GM23338 (cell line): ENCODE results near the gene GCNT2. TPM values are rescaled to one million over a fixed set of nuclear protein-coding genes. Genes with fewer than 3 reads are reported as not detected.

Source experiments
- ATAC-seq: fragments of 200-7000 bp; cut with Tn5 transposase; 3 replicates; pipeline ENCODE4 v1.9.1; 2020
- DNase-seq: peaks from one replicate; pipeline ENCODE4 v3.0.0-alpha.2; 2015; ENCODE audit warnings: low spot score
- H2AFZ ChIP-seq: fragments of 200-600 bp; sonication (generic); 2 replicates; pipeline ENCODE4 v1.8.0; 2016; ENCODE audit warnings: antibody characterized with exemption, mild to moderate bottlenecking, moderate library complexity
- H3F3A ChIP-seq: fragments of 200-600 bp; sonication (generic); replicated peaks from 2 replicates; pipeline ENCODE4 v1.8.0; 2017; ENCODE audit warnings: antibody characterized with exemption, mixed run types, low read depth
- H3K27ac ChIP-seq: fragments of 200-600 bp; sonication (generic); 2 replicates; pipeline ENCODE4 v1.6.1; 2016; ENCODE audit warnings: low read depth
- H3K27me3 ChIP-seq: fragments of 200-600 bp; sonication (generic); 2 replicates; pipeline ENCODE4 v1.8.0; 2016; ENCODE audit warnings: mild to moderate bottlenecking, mixed run types, moderate library complexity; ENCODE audit not compliant: insufficient read depth
- H3K36me3 ChIP-seq: fragments of 200-600 bp; sonication (generic); 2 replicates; pipeline ENCODE4 v1.8.0; 2016; ENCODE audit warnings: mild to moderate bottlenecking; ENCODE audit not compliant: insufficient read depth
- H3K4me1 ChIP-seq: fragments of 200-600 bp; sonication (generic); 2 replicates; pipeline ENCODE4 v1.8.0; 2016; ENCODE audit warnings: mild to moderate bottlenecking, moderate library complexity; ENCODE audit not compliant: insufficient read depth
- H3K4me2 ChIP-seq: fragments of 200-600 bp; sonication (generic); 2 replicates; pipeline ENCODE4 v1.7.1; 2017; ENCODE audit warnings: mixed run types
- H3K4me3 ChIP-seq: fragments of 200-600 bp; sonication (generic); 2 replicates; pipeline ENCODE4 v1.6.1; 2016; ENCODE audit warnings: mixed run types
- H3K79me2 ChIP-seq: fragments of 200-600 bp; sonication (generic); replicated peaks from 2 replicates; pipeline ENCODE4 v1.8.0; 2017; ENCODE audit warnings: mild to moderate bottlenecking; ENCODE audit not compliant: insufficient read depth
- H3K9me2 ChIP-seq: fragments of 200-600 bp; sonication (generic); 2 replicates; pipeline ENCODE4 v1.8.0; 2017; ENCODE audit not compliant: insufficient read depth
- H4K20me1 ChIP-seq: fragments of 200-600 bp; sonication (generic); replicated peaks from 2 replicates; pipeline ENCODE4 v1.8.0; 2017; ENCODE audit warnings: mild to moderate bottlenecking; ENCODE audit not compliant: insufficient read depth
- H3K27ac Mint-ChIP-seq: 2 replicates; pipeline ENCODE4 v1.8.0; 2020; ENCODE audit warnings: inconsistent platforms, mild to moderate bottlenecking, moderate library complexity, mixed read lengths
- H3K27me3 Mint-ChIP-seq: 3 replicates; pipeline ENCODE4 v1.8.0; 2022; ENCODE audit warnings: low read depth, mild to moderate bottlenecking, moderate library complexity, mixed read lengths, inconsistent platforms; ENCODE audit not compliant: insufficient read depth, poor library complexity
- H3K36me3 Mint-ChIP-seq: 3 replicates; pipeline ENCODE4 v1.8.0; 2021; ENCODE audit warnings: low read depth, mild to moderate bottlenecking, inconsistent platforms, moderate library complexity, mixed read lengths
- H3K4me1 Mint-ChIP-seq: 3 replicates; pipeline ENCODE4 v1.8.0; 2020; ENCODE audit warnings: mild to moderate bottlenecking, inconsistent platforms, mixed read lengths
- H3K4me3 Mint-ChIP-seq: 3 replicates; pipeline ENCODE4 v1.8.0; 2021; ENCODE audit warnings: moderate library complexity, mild to moderate bottlenecking, inconsistent platforms, mixed read lengths
- H3K9me3 Mint-ChIP-seq: 3 replicates; pipeline ENCODE4 v1.8.0; 2020; ENCODE audit warnings: moderate library complexity, mild to moderate bottlenecking, inconsistent platforms, mixed read lengths
- STAT1 ChIP-seq: IDR thresholded peaks from one replicate; pipeline ENCODE4 v1.6.1; 2016; ENCODE audit warnings: antibody characterized with exemption; ENCODE audit not compliant: unreplicated experiment
- polyA plus RNA-seq: library from polyadenylated mRNA; unstranded; fragments of >200 nt; fragmentation: Nextera tagmentation; extraction: Ambion mirVana; gene quantifications from 2 replicates; pipeline ENCODE4 v1.2.1, GENCODE V29; 2016
- total RNA-seq: library from RNA; depleted of rRNA; stranded (reverse); fragments of >200 nt; shearing (Covaris generic); gene quantifications from 2 replicates; pipeline ENCODE4 v1.2.3, GENCODE V29; 2014
- TF ChIP-seq, protein P1 (sequence below): fragments of 250-450 bp; sonication (Bioruptor Pico); IDR thresholded peaks from 2 replicates; pipeline ENCODE4 v1.5.0; 2020; ENCODE audit warnings: mild to moderate bottlenecking, moderate library complexity
- TF ChIP-seq, protein P2 (sequence below), 2 experiments: fragments of 200-600 bp in 1 of 2; sonication (generic) in 1 of 2; conservative IDR thresholded peaks; 2 replicates each; pipeline versions ENCODE4 v1.5.1 to v1.6.1; 2016 to 2017; ENCODE audit warnings: antibody characterized with exemption in 2 of 2, low read depth in 2 of 2, mild to moderate bottlenecking in 2 of 2, moderate library complexity in 1 of 2

Gene GCNT2
- total and polyA plus RNA-seq, 2 experiments from 2014 or later, result 28.3 to 137 TPM

- TF ChIP-seq, protein P1, sequence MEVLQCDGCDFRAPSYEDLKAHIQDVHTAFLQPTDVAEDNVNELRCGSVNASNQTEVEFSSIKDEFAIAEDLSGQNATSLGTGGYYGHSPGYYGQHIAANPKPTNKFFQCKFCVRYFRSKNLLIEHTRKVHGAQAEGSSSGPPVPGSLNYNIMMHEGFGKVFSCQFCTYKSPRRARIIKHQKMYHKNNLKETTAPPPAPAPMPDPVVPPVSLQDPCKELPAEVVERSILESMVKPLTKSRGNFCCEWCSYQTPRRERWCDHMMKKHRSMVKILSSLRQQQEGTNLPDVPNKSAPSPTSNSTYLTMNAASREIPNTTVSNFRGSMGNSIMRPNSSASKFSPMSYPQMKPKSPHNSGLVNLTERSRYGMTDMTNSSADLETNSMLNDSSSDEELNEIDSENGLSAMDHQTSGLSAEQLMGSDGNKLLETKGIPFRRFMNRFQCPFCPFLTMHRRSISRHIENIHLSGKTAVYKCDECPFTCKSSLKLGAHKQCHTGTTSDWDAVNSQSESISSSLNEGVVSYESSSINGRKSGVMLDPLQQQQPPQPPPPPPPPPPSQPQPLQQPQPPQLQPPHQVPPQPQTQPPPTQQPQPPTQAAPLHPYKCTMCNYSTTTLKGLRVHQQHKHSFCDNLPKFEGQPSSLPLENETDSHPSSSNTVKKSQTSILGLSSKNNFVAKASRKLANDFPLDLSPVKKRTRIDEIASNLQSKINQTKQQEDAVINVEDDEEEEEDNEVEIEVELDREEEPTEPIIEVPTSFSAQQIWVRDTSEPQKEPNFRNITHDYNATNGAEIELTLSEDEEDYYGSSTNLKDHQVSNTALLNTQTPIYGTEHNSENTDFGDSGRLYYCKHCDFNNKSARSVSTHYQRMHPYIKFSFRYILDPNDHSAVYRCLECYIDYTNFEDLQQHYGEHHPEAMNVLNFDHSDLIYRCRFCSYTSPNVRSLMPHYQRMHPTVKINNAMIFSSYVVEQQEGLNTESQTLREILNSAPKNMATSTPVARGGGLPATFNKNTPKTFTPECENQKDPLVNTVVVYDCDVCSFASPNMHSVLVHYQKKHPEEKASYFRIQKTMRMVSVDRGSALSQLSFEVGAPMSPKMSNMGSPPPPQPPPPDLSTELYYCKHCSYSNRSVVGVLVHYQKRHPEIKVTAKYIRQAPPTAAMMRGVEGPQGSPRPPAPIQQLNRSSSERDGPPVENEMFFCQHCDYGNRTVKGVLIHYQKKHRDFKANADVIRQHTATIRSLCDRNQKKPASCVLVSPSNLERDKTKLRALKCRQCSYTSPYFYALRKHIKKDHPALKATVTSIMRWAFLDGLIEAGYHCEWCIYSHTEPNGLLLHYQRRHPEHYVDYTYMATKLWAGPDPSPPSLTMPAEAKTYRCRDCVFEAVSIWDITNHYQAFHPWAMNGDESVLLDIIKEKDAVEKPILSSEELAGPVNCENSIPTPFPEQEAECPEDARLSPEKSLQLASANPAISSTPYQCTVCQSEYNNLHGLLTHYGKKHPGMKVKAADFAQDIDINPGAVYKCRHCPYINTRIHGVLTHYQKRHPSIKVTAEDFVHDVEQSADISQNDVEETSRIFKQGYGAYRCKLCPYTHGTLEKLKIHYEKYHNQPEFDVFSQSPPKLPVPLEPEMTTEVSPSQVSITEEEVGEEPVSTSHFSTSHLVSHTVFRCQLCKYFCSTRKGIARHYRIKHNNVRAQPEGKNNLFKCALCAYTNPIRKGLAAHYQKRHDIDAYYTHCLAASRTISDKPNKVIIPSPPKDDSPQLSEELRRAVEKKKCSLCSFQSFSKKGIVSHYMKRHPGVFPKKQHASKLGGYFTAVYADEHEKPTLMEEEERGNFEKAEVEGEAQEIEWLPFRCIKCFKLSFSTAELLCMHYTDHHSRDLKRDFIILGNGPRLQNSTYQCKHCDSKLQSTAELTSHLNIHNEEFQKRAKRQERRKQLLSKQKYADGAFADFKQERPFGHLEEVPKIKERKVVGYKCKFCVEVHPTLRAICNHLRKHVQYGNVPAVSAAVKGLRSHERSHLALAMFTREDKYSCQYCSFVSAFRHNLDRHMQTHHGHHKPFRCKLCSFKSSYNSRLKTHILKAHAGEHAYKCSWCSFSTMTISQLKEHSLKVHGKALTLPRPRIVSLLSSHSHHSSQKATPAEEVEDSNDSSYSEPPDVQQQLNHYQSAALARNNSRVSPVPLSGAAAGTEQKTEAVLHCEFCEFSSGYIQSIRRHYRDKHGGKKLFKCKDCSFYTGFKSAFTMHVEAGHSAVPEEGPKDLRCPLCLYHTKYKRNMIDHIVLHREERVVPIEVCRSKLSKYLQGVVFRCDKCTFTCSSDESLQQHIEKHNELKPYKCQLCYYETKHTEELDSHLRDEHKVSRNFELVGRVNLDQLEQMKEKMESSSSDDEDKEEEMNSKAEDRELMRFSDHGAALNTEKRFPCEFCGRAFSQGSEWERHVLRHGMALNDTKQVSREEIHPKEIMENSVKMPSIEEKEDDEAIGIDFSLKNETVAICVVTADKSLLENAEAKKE, result no peak
- no peak for TF ChIP-seq STAT1
These were observed 82.1 kb downstream of the GCNT2 start (continued) for GRCh38 chr6:10603219-10603618.

- Histone ChIP-seq H4K20me1 (peaks cover 45% of the 10 kb centered on the region), H3K36me3 (peaks cover 5% of the 10 kb centered on the region; the same call in 1 of the 2 replicates), H3K79me2 (peaks cover 100% of the 10 kb centered on the region), H3K27me3 (no peaks in the 10 kb centered on the region), H3K9me2 (no peaks in the 10 kb centered on the region), H2AFZ (no peak overlapping the region), H3K27ac (no peak overlapping the region), H3K4me1 (peaks cover 36% of the 10 kb centered on the region), H3K4me3 (no peak overlapping the region), H3F3A (peaks cover 13% of the 10 kb centered on the region), H3K4me2 (no peak overlapping the region)
- no peak for ATAC-seq
- peaks cover 40% of the 10 kb centered on the region for H3K36me3 Mint-ChIP-seq
- H3K4me3 Mint-ChIP-seq, result no peak overlapping the region
- TF ChIP-seq, protein P2, sequence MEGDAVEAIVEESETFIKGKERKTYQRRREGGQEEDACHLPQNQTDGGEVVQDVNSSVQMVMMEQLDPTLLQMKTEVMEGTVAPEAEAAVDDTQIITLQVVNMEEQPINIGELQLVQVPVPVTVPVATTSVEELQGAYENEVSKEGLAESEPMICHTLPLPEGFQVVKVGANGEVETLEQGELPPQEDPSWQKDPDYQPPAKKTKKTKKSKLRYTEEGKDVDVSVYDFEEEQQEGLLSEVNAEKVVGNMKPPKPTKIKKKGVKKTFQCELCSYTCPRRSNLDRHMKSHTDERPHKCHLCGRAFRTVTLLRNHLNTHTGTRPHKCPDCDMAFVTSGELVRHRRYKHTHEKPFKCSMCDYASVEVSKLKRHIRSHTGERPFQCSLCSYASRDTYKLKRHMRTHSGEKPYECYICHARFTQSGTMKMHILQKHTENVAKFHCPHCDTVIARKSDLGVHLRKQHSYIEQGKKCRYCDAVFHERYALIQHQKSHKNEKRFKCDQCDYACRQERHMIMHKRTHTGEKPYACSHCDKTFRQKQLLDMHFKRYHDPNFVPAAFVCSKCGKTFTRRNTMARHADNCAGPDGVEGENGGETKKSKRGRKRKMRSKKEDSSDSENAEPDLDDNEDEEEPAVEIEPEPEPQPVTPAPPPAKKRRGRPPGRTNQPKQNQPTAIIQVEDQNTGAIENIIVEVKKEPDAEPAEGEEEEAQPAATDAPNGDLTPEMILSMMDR (conservative IDR thresholded peaks at IDR 0.05; ENCODE audit: low read depth in 2 of 2), result no peak
- H3K9me3 Mint-ChIP-seq, result peaks cover 2% of the 10 kb centered on the region; the same call in 2 of the 3 replicates
- H3K4me1 Mint-ChIP-seq, result peaks cover 32% of the 10 kb centered on the region
- H3K27me3 Mint-ChIP-seq, result peaks cover 4% of the 10 kb centered on the region
- no peak for DNase-seq
- H3K27ac Mint-ChIP-seq, result no peak overlapping the region
These were observed 87.9 kb downstream of the GCNT2 start for GRCh38 chr6:10609038-10609437.
